ENCODE data around the gene ARHGAP6. TPM values are rescaled to one million over a fixed set of nuclear protein-coding genes. Genes with fewer than 3 reads are reported as not detected.
A peak's percentile ranks its signal among the peaks of the same experiment; 100 is the strongest.

ARHGAP6 gene
- total and polyA plus RNA-seq, 9 of the 15 experiments (the other 6 are each of a cell fraction or from before 2014, with no cell fraction given): 12.5 to 63.6 (median 41.8) TPM

DNA sequence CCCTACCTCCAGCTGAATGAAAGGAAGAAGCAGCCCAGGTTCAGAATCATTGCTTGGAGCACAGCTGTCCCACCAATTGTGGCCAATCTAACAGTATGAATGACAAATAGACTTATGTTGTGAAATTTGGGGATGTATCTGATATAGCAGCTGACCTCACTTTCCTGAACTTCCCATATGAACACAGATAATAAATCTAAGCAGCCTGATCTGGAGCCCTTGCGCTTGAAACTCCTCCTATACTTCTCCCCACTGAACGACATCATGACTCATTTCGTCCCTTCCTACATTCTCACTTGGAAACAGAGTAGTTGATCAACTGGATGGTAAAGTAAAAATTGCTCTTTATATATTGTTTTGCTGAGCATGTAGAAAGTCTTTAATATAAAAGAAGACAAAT, 396.7 kb downstream of the ARHGAP6 start (continued):
- TF ChIP-seq, protein P1, sequence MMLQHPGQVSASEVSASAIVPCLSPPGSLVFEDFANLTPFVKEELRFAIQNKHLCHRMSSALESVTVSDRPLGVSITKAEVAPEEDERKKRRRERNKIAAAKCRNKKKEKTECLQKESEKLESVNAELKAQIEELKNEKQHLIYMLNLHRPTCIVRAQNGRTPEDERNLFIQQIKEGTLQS (IDR thresholded peaks at IDR 0.05): peak; percentile 79
- TF ChIP-seq, protein P1 (CRISPR knock-in tag; conservative IDR thresholded peaks at IDR 0.05): no peak
- TF ChIP-seq, protein P2, sequence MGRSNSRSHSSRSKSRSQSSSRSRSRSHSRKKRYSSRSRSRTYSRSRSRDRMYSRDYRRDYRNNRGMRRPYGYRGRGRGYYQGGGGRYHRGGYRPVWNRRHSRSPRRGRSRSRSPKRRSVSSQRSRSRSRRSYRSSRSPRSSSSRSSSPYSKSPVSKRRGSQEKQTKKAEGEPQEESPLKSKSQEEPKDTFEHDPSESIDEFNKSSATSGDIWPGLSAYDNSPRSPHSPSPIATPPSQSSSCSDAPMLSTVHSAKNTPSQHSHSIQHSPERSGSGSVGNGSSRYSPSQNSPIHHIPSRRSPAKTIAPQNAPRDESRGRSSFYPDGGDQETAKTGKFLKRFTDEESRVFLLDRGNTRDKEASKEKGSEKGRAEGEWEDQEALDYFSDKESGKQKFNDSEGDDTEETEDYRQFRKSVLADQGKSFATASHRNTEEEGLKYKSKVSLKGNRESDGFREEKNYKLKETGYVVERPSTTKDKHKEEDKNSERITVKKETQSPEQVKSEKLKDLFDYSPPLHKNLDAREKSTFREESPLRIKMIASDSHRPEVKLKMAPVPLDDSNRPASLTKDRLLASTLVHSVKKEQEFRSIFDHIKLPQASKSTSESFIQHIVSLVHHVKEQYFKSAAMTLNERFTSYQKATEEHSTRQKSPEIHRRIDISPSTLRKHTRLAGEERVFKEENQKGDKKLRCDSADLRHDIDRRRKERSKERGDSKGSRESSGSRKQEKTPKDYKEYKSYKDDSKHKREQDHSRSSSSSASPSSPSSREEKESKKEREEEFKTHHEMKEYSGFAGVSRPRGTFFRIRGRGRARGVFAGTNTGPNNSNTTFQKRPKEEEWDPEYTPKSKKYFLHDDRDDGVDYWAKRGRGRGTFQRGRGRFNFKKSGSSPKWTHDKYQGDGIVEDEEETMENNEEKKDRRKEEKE (IDR thresholded peaks at IDR 0.05; ENCODE audit: borderline replicate concordance in 1 of 2, control insufficient read depth in 1 of 2, low read depth in 2 of 2, low read length in 1 of 2): no peak
- TF ChIP-seq, protein P3, sequence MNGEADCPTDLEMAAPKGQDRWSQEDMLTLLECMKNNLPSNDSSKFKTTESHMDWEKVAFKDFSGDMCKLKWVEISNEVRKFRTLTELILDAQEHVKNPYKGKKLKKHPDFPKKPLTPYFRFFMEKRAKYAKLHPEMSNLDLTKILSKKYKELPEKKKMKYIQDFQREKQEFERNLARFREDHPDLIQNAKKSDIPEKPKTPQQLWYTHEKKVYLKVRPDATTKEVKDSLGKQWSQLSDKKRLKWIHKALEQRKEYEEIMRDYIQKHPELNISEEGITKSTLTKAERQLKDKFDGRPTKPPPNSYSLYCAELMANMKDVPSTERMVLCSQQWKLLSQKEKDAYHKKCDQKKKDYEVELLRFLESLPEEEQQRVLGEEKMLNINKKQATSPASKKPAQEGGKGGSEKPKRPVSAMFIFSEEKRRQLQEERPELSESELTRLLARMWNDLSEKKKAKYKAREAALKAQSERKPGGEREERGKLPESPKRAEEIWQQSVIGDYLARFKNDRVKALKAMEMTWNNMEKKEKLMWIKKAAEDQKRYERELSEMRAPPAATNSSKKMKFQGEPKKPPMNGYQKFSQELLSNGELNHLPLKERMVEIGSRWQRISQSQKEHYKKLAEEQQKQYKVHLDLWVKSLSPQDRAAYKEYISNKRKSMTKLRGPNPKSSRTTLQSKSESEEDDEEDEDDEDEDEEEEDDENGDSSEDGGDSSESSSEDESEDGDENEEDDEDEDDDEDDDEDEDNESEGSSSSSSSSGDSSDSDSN (IDR thresholded peaks at IDR 0.05; ENCODE audit: borderline replicate concordance in 1 of 2, low read depth in 2 of 2, low read length in 2 of 2): no peak
- TF ChIP-seq ZNF764 (CRISPR knock-in tag; IDR thresholded peaks at IDR 0.05; ENCODE audit: low read depth) (no peak), JUND (IDR thresholded peaks at IDR 0.05; ENCODE audit: borderline replicate concordance, low read depth, low read length) (peak; percentile 80), JUND (tag; IDR thresholded peaks at IDR 0.05; ENCODE audit: borderline replicate concordance, low read depth, low read length) (peak; percentile 74; the same call in 1 of the 3 replicates), PBX2 (CRISPR knock-in tag; IDR thresholded peaks at IDR 0.05; ENCODE audit: low read depth) (no peak), PBX2 (tag; conservative IDR thresholded peaks at IDR 0.05; ENCODE audit: low read depth) (peak; percentile 48), ZNF24 (IDR thresholded peaks at IDR 0.05) (no peak), TRIM24 (IDR thresholded peaks at IDR 0.05) (peak in 1 of 2 experiments; percentile 25; a peak in 1 of 4 replicates), STAG1 (CRISPR knock-in tag; IDR thresholded peaks at IDR 0.05; ENCODE audit: borderline replicate concordance) (no peak), ZNF395 (CRISPR knock-in tag; IDR thresholded peaks at IDR 0.05) (no peak), EZH2 (IDR thresholded peaks at IDR 0.05; ENCODE audit: borderline replicate concordance, low read depth, low read length) (no peak), CHD2 (IDR thresholded peaks at IDR 0.05; ENCODE audit: low read depth, low read length) (no peak), HMG20B (CRISPR knock-in tag; IDR thresholded peaks at IDR 0.05) (no peak)
- TF ChIP-seq, protein P4, sequence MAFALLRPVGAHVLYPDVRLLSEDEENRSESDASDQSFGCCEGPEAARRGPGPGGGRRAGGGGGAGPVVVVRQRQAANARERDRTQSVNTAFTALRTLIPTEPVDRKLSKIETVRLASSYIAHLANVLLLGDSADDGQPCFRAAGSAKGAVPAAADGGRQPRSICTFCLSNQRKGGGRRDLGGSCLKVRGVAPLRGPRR (CRISPR knock-in tag; IDR thresholded peaks at IDR 0.05): no peak
